BJ (cell line): Measurements from ENCODE around the gene GALNTL6. TPM values are rescaled to one million over a fixed set of nuclear protein-coding genes. Genes with fewer than 3 reads are reported as not detected.

ENCODE experiments used
- CTCF ChIA-PET: fragments of 350-600 bp; formaldehyde crosslinking; extraction: SDS; loops from one replicate; lab custom pipeline; 2021; ENCODE audit warnings: antibody characterized with exemption, inconsistent platforms; lab: Yijun Ruan, JAX
- POLR2A ChIA-PET: fragments of 300-600 bp; sonication (Branson Sonifier 250); formaldehyde crosslinking; extraction: SDS; loops from one replicate; lab custom pipeline; 2021; ENCODE audit warnings: antibody characterized with exemption; lab: Charles Lee
- DNase-seq: peaks from one replicate; pipeline ENCODE4 v3.0.0-alpha.2; 2011; ENCODE audit warnings: low read depth
- H3K27me3 ChIP-seq: 2 replicates; pipeline ENCODE4 v1.6.0; 2011; ENCODE audit warnings: low read length; ENCODE audit not compliant: control insufficient read depth, insufficient read depth
- H3K36me3 ChIP-seq: 2 replicates; pipeline ENCODE4 v1.5.1; 2011; ENCODE audit warnings: low read length; ENCODE audit not compliant: control insufficient read depth, insufficient read depth
- H3K4me3 ChIP-seq: 2 replicates; pipeline ENCODE4 v1.5.1; 2011; ENCODE audit warnings: low read depth, mild to moderate bottlenecking, control low read depth, low read length
- CTCF ChIP-seq: IDR thresholded peaks from 2 replicates; pipeline ENCODE4 v1.5.1; 2011; ENCODE audit warnings: low read depth, mild to moderate bottlenecking, control low read depth, inconsistent platforms, low read length, moderate library complexity; ENCODE audit not compliant: insufficient read depth
- polyA plus RNA-seq: library from polyadenylated mRNA; depleted of rRNA; stranded (reverse); fragments of >200 nt; gene quantifications from 2 replicates; pipeline ENCODE4 v1.2.3, GENCODE V29; 2011

Gene GALNTL6
- polyA plus RNA-seq, 1 experiment, result 0.02 TPM

GRCh38 chr4:172919269-172919668 lies 1106.1 kb downstream of the GALNTL6 start:
- no peak overlapping the region for H3K4me3 ChIP-seq
- ChIA-PET CTCF (no interaction called here), POLR2A (no interaction called here)
- no peaks in the 10 kb centered on the region for H3K36me3 ChIP-seq
- no peak for DNase-seq
- TF ChIP-seq CTCF, result no peak
- no peaks in the 10 kb centered on the region for H3K27me3 ChIP-seq

- Histone ChIP-seq H3K27me3 (no peaks in the 10 kb centered on the region), H3K4me3 (no peak overlapping the region), H3K36me3 (no peaks in the 10 kb centered on the region)
- no peak for DNase-seq
- POLR2A ChIA-PET, result no interaction called here
- CTCF ChIA-PET, result interaction anchor here (0.5 kb wide), 1 partner anchor 20 kb away, joined by 3 read pairs; no protein-coding TSS in a partner anchor
- TF ChIP-seq CTCF, result no peak
These were observed 1114.1 kb downstream of the GALNTL6 start for GRCh38 chr4:172927096-172927814.

DNA sequence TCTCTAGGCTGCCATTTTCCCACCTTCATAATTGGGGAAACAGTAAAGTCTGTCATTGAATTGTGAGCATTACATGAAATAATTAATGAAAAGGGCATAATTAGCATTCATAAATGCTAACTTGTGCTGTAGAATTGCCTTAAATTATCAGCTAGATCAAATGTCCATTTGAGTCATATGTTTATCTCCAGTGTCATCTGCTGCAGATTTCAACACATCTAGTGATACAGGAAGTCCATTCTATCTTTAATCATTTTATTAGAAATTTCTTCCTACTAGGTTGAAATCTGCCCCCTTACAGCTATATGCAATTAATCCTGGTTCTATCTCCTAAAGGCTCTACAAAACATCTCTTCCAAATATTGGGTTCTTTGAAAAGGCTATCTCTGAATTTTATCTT lies 1115.1 kb downstream of the GALNTL6 start:
- ChIA-PET POLR2A (no interaction called here), CTCF (no interaction called here)
- no peak for DNase-seq
- H3K4me3 ChIP-seq, result no peak overlapping the region
- TF ChIP-seq CTCF, result no peak
- no peaks in the 10 kb centered on the region for H3K36me3 ChIP-seq
- no peaks in the 10 kb centered on the region for H3K27me3 ChIP-seq

GRCh38 chr4:172938072-172938829 lies 1125.0 kb downstream of the GALNTL6 start:
- CTCF ChIA-PET, result interaction anchor here (1.1 kb wide), 1 partner anchor 15 kb away, joined by 3 read pairs; no protein-coding TSS in a partner anchor
- TF ChIP-seq CTCF, result no peak
- no peaks in the 10 kb centered on the region for H3K36me3 ChIP-seq
- POLR2A ChIA-PET, result no interaction called here
- no peak overlapping the region for H3K4me3 ChIP-seq
- no peaks in the 10 kb centered on the region for H3K27me3 ChIP-seq
- no peak for DNase-seq

- TF ChIP-seq CTCF, result no peak
These were observed 1125.7 kb downstream of the GALNTL6 start for GRCh38 chr4:172938870-172939269.

More at GRCh38 chr4:172938870-172939269, 1125.7 kb downstream of the GALNTL6 start:
- Histone ChIP-seq H3K4me3 (no peak overlapping the region), H3K36me3 (no peaks in the 10 kb centered on the region), H3K27me3 (no peaks in the 10 kb centered on the region)
- ChIA-PET CTCF (no interaction called here), POLR2A (no interaction called here)
- DNase-seq, result no peak
